ENCODE results near the gene GPS2. TPM values are rescaled to one million over a fixed set of nuclear protein-coding genes. Genes with fewer than 3 reads are reported as not detected.

The GPS2 gene
- total RNA-seq, 1 donor from 2014 or later: 35.3 TPM

Small RNA genes within 50 kb of the gene (small RNA-seq; reads per million reads assigned to genes)
- gene AC026954.2 (ENCODE audit: low replicate concordance) (not detected), gene RF00019 (ENCODE audit: low replicate concordance) (not detected)

Other genes starting within 250 kb of the GPS2 start
- 2.8 TPM for gene CLEC10A, start 235.1 kb downstream of the GPS2 start, total RNA-seq
- gene ASGR2, start 200.5 kb downstream of the GPS2 start, total RNA-seq: not detected
- gene ASGR1, start 136.0 kb downstream of the GPS2 start, total RNA-seq: 0.21 TPM
- 11.1 TPM for gene DLG4, start 95.5 kb downstream of the GPS2 start, total RNA-seq
- gene ACADVL, start 95.4 kb downstream of the GPS2 start, total RNA-seq: 260 TPM
- gene DVL2, start 80.8 kb downstream of the GPS2 start, total RNA-seq: 53.7 TPM
- gene PHF23, start 75.9 kb downstream of the GPS2 start, total RNA-seq: 22.3 TPM
- gene GABARAP, start 72.9 kb downstream of the GPS2 start, total RNA-seq: 283 TPM
- gene CTDNEP1, start 63.6 kb downstream of the GPS2 start, total RNA-seq: 63.6 TPM
- gene ELP5, start 63.1 kb downstream of the GPS2 start, total RNA-seq: 43.2 TPM
- 22.2 TPM for gene CLDN7, start 52.9 kb downstream of the GPS2 start, total RNA-seq
- gene SLC2A4, start 33.6 kb downstream of the GPS2 start, total RNA-seq: 75.2 TPM
- 0.51 TPM for gene YBX2, start 20.7 kb downstream of the GPS2 start, total RNA-seq
- 212 TPM for gene EIF5A, start 7.7 kb downstream of the GPS2 start, total RNA-seq
- 22.5 TPM for gene NEURL4, start 14.0 kb upstream of the GPS2 start, total RNA-seq
- 1.7 TPM for gene ACAP1, start 21.2 kb upstream of the GPS2 start, total RNA-seq
- gene KCTD11, start 36.8 kb upstream of the GPS2 start, total RNA-seq: 3.4 TPM
- gene TMEM95, start 39.8 kb upstream of the GPS2 start, total RNA-seq: not detected
- 2.1 TPM for gene TNK1, start 65.7 kb upstream of the GPS2 start, total RNA-seq
- gene PLSCR3, start 79.2 kb upstream of the GPS2 start, total RNA-seq: 9.4 TPM
- gene TMEM256, start 88.7 kb upstream of the GPS2 start, total RNA-seq: 69.0 TPM
- 9.3 TPM for gene NLGN2, start 92.5 kb upstream of the GPS2 start, total RNA-seq
- gene SPEM1, start 105.0 kb upstream of the GPS2 start, total RNA-seq: not detected
- gene SPEM2, start 110.3 kb upstream of the GPS2 start, total RNA-seq: not detected
- gene SPEM3, start 113.5 kb upstream of the GPS2 start, total RNA-seq: not detected
- gene TMEM102, start 120.1 kb upstream of the GPS2 start, total RNA-seq: 2.4 TPM
- gene FGF11, start 124.2 kb upstream of the GPS2 start, total RNA-seq: 5.4 TPM
- gene CHRNB1, start 129.7 kb upstream of the GPS2 start, total RNA-seq: 27.9 TPM
- gene ZBTB4, start 164.3 kb upstream of the GPS2 start, total RNA-seq: 22.9 TPM
- not detected for gene SLC35G6, start 166.1 kb upstream of the GPS2 start, total RNA-seq
- gene POLR2A, start 169.0 kb upstream of the GPS2 start, total RNA-seq: 71.4 TPM
- gene TNFSF12, start 233.7 kb upstream of the GPS2 start, total RNA-seq: 18.0 TPM
- gene TNFSF13, start 243.4 kb upstream of the GPS2 start, total RNA-seq: 6.6 TPM
- 36.8 TPM for gene SENP3, start 246.6 kb upstream of the GPS2 start, total RNA-seq